ENCODE measurements around the gene ZDHHC7.

The ZDHHC7 gene

DNA sequence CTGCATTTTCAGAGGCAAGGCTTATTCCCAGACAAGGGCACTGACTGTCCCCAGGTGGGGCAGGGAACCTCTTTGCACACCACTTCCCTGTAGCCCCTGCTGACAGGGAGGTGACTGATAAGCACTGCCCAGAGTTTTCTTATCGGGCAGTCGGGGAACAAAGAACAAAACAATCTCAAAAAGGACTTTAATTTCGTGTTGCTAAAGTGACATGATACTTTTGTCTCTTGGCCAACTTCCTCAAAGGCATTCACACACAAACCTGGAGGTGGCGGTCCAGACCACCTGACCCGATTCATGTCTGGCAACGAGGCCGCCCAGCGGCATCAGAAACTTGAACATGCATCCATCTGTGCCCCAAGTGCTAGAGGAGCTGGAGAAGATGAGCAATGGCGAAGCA is 28.9 kb downstream of the ZDHHC7 start:
- peaks cover 53 to 79% (median 55%) of the 10 kb centered on the region in 3 donors for H3K36me3 ChIP-seq
- no peak for DNase-seq
- H3K27ac ChIP-seq = no peak overlapping the region
- TF ChIP-seq, protein P1, sequence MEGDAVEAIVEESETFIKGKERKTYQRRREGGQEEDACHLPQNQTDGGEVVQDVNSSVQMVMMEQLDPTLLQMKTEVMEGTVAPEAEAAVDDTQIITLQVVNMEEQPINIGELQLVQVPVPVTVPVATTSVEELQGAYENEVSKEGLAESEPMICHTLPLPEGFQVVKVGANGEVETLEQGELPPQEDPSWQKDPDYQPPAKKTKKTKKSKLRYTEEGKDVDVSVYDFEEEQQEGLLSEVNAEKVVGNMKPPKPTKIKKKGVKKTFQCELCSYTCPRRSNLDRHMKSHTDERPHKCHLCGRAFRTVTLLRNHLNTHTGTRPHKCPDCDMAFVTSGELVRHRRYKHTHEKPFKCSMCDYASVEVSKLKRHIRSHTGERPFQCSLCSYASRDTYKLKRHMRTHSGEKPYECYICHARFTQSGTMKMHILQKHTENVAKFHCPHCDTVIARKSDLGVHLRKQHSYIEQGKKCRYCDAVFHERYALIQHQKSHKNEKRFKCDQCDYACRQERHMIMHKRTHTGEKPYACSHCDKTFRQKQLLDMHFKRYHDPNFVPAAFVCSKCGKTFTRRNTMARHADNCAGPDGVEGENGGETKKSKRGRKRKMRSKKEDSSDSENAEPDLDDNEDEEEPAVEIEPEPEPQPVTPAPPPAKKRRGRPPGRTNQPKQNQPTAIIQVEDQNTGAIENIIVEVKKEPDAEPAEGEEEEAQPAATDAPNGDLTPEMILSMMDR (IDR thresholded peaks at IDR 0.05) = no peak
- H3K4me1 ChIP-seq = peaks cover 0 to 21% (median 7%) of the 10 kb centered on the region in 4 donors
- intact Hi-C loops (cut with DNase I; ENCODE audit: low total_unique reads) = no loop called here
- no peaks in the 10 kb centered on the region for H3K9me3 ChIP-seq
- H3K4me3 ChIP-seq = no peak overlapping the region
- no peaks in the 10 kb centered on the region for H3K27me3 ChIP-seq

- Histone ChIP-seq H3K27ac (no peak overlapping the region), H3K9me3 (no peaks in the 10 kb centered on the region), H3K4me3 (no peak overlapping the region), H3K4me1 (peaks cover 0 to 14% (median 5%) of the 10 kb centered on the region in 4 donors), H3K36me3 (peaks cover 72 to 84% (median 73%) of the 10 kb centered on the region in 3 donors), H3K27me3 (no peaks in the 10 kb centered on the region)
- TF ChIP-seq, protein P1 (IDR thresholded peaks at IDR 0.05) = no peak
- intact Hi-C loops (cut with DNase I; ENCODE audit: low total_unique reads) = no loop called here
- no peak for DNase-seq
These were observed 31.8 kb downstream of the ZDHHC7 start for GRCh38 chr16:84979516-84979915.

- TF ChIP-seq, protein P1 (IDR thresholded peaks at IDR 0.05) = no peak
- peak overlapping the region in 1 of 2 donors; percentile 10 for H3K27ac ChIP-seq
- no peak overlapping the region for H3K4me3 ChIP-seq
- intact Hi-C loops (cut with DNase I; ENCODE audit: low total_unique reads) = no loop called here
- H3K4me1 ChIP-seq = peaks cover 0 to 27% (median 10%) of the 10 kb centered on the region in 4 donors
- DNase-seq = peak; percentile 72 to 80
- no peaks in the 10 kb centered on the region for H3K9me3 ChIP-seq
- peaks cover 66 to 73% (median 72%) of the 10 kb centered on the region in 3 donors for H3K36me3 ChIP-seq
- H3K27me3 ChIP-seq = no peaks in the 10 kb centered on the region
These were observed 34.5 kb downstream of the ZDHHC7 start for GRCh38 chr16:84976644-84977400.

DNA sequence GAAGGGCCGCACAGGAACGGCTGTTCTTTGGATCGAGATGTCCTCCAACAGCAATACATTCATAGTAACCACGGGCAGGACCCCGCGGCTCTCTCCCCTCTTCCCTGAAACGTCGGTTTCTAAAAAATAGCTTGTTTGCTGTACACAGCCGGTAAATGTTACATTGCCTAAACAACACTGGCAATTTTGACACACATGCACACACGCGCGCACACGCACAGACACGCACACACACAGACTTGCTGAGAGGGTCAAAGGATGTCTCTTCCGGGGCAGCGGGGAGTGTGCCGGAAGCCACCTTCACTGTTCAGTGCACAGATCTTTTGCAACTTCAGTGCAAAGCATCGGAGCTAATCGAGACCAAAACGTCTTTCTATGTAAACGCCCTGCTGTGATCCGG is 35.8 kb downstream of the ZDHHC7 start:
- H3K36me3 ChIP-seq = peaks cover 53 to 61% (median 59%) of the 10 kb centered on the region in 3 donors
- intact Hi-C loops (cut with DNase I; ENCODE audit: low total_unique reads) = no loop called here

GRCh38 chr16:84975066-84975465 is 36.3 kb downstream of the ZDHHC7 start:
- peaks cover 52 to 57% (median 55%) of the 10 kb centered on the region in 3 donors for H3K36me3 ChIP-seq
- no peaks in the 10 kb centered on the region for H3K9me3 ChIP-seq
- H3K4me3 ChIP-seq = no peak overlapping the region
- no peaks in the 10 kb centered on the region for H3K27me3 ChIP-seq
- no peak for DNase-seq
- intact Hi-C loops (cut with DNase I; ENCODE audit: low total_unique reads) = no loop called here
- H3K27ac ChIP-seq = no peak overlapping the region
- H3K4me1 ChIP-seq = peaks cover 0 to 28% (median 15%) of the 10 kb centered on the region in 4 donors
- TF ChIP-seq, protein P1 (IDR thresholded peaks at IDR 0.05) = no peak

More for the DNA sequence above, 35.8 kb downstream of the ZDHHC7 start:
- Histone ChIP-seq H3K27me3 (no peaks in the 10 kb centered on the region), H3K4me1 (peaks cover 0 to 28% (median 12%) of the 10 kb centered on the region in 4 donors), H3K9me3 (no peaks in the 10 kb centered on the region), H3K4me3 (no peak overlapping the region), H3K27ac (no peak overlapping the region)
- TF ChIP-seq, protein P1 (IDR thresholded peaks at IDR 0.05) = no peak
- no peak for DNase-seq

Data from tibial artery (tissue), 4 donors.